H9 (cell line): ENCODE measurements around the gene ST3GAL5. TPM values are rescaled to one million over a fixed set of nuclear protein-coding genes. Genes with fewer than 3 reads are reported as not detected.

Source experiments
- DNase-seq: peaks from one replicate; pipeline ENCODE4 v3.0.0-alpha.2; 2017
- H2AFZ ChIP-seq: one replicate; pipeline ENCODE4 v1.6.1; 2013; ENCODE audit warnings: mild to moderate bottlenecking, low read length, control low read depth, moderate library complexity
- H2AK5ac ChIP-seq: 2 replicates; pipeline ENCODE4 v1.6.1; 2013; ENCODE audit warnings: low read length, control low read depth, mixed read lengths; ENCODE audit not compliant: insufficient read length
- H2BK120ac ChIP-seq: one replicate; pipeline ENCODE4 v1.6.1; 2013; ENCODE audit warnings: low read depth, mild to moderate bottlenecking, low read length, control low read depth, inconsistent platforms; ENCODE audit not compliant: poor library complexity, severe bottlenecking
- H2BK12ac ChIP-seq: 2 replicates; pipeline ENCODE4 v1.6.1; 2013; ENCODE audit warnings: low read length, control low read depth, mixed read lengths, low read depth; ENCODE audit not compliant: insufficient read length
- H2BK15ac ChIP-seq: 2 replicates; pipeline ENCODE4 v1.6.1; 2013; ENCODE audit warnings: low read depth, low read length, control low read depth
- H2BK20ac ChIP-seq: one replicate; pipeline ENCODE4 v1.6.1; 2013; ENCODE audit warnings: low read depth, mild to moderate bottlenecking, low read length, control low read depth, inconsistent platforms; ENCODE audit not compliant: poor library complexity, severe bottlenecking
- H2BK5ac ChIP-seq: 2 replicates; pipeline ENCODE4 v1.6.1; 2013; ENCODE audit warnings: low read length, control low read depth, mixed read lengths; ENCODE audit not compliant: insufficient read length
- H3K14ac ChIP-seq: 2 replicates; pipeline ENCODE4 v1.6.1; 2013; ENCODE audit warnings: low read length, control low read depth; ENCODE audit not compliant: insufficient read depth
- H3K18ac ChIP-seq: 2 replicates; pipeline ENCODE4 v1.6.1; 2013; ENCODE audit warnings: low read depth, mild to moderate bottlenecking, mixed read lengths, low read length, control low read depth; ENCODE audit not compliant: insufficient read length
- H3K23ac ChIP-seq: 2 replicates; pipeline ENCODE4 v1.6.1; 2013; ENCODE audit warnings: low read length, control low read depth, mixed read lengths, low read depth; ENCODE audit not compliant: insufficient read length
- H3K23me2 ChIP-seq: 2 replicates; pipeline ENCODE4 v1.6.1; 2013; ENCODE audit warnings: low read depth, mild to moderate bottlenecking, mixed read lengths, low read length, control low read depth; ENCODE audit not compliant: insufficient read length, poor library complexity, severe bottlenecking
- H3K27ac ChIP-seq: 2 replicates; pipeline ENCODE4 v1.5.1; 2013; ENCODE audit warnings: low read length, control low read depth, mixed read lengths, low read depth; ENCODE audit not compliant: insufficient read length
- H3K27me3 ChIP-seq: 2 replicates; pipeline ENCODE4 v1.6.1; 2013; ENCODE audit warnings: low read length, control low read depth, inconsistent platforms; ENCODE audit not compliant: insufficient read depth
- H3K4ac ChIP-seq: 2 replicates; pipeline ENCODE4 v1.6.1; 2013; ENCODE audit warnings: low read depth, mild to moderate bottlenecking, control low read depth, inconsistent platforms, low read length, moderate library complexity
- H3K4me1 ChIP-seq: 2 replicates; pipeline ENCODE4 v1.6.1; 2013; ENCODE audit warnings: low read length, control low read depth, inconsistent platforms; ENCODE audit not compliant: insufficient read depth
- H3K4me2 ChIP-seq: 2 replicates; pipeline ENCODE4 v1.6.1; 2013; ENCODE audit warnings: low read length, control low read depth, mixed read lengths; ENCODE audit not compliant: insufficient read length, insufficient read depth
- H3K56ac ChIP-seq: 2 replicates; pipeline ENCODE4 v1.6.1; 2013; ENCODE audit warnings: low read depth, mild to moderate bottlenecking, mixed read lengths, low read length, control low read depth; ENCODE audit not compliant: insufficient read length
- H3K79me1 ChIP-seq: 2 replicates; pipeline ENCODE4 v1.6.1; 2013; ENCODE audit warnings: low read depth, mild to moderate bottlenecking, moderate library complexity, low read length, control low read depth, inconsistent platforms; ENCODE audit not compliant: insufficient read depth, poor library complexity, severe bottlenecking
- H3K79me2 ChIP-seq: 2 replicates; pipeline ENCODE4 v1.6.1; 2013; ENCODE audit warnings: low read length, control low read depth, inconsistent platforms; ENCODE audit not compliant: insufficient read depth
- H3K9ac ChIP-seq: 2 replicates; pipeline ENCODE4 v1.6.1; 2013; ENCODE audit warnings: low read length, control low read depth, mixed read lengths; ENCODE audit not compliant: insufficient read length; ENCODE audit errors: extremely low read depth
- H3K9me3 ChIP-seq: one replicate; pipeline ENCODE4 v1.6.1; 2013; ENCODE audit warnings: low read depth, low read length, inconsistent platforms; ENCODE audit not compliant: control insufficient read depth
- H3T11ph ChIP-seq: one replicate; pipeline ENCODE4 v1.6.1; 2013; ENCODE audit warnings: mild to moderate bottlenecking, low read length, control low read depth, inconsistent platforms
- H4K20me1 ChIP-seq: one replicate; pipeline ENCODE4 v1.6.1; 2013; ENCODE audit not compliant: control insufficient read depth, insufficient read length, insufficient read depth
- H4K5ac ChIP-seq: 2 replicates; pipeline ENCODE4 v1.6.1; 2013; ENCODE audit warnings: low read depth, mild to moderate bottlenecking, mixed read lengths, low read length, control low read depth; ENCODE audit not compliant: insufficient read length
- H4K8ac ChIP-seq: replicated peaks from 2 replicates; pipeline ENCODE4 v1.6.1; 2013; ENCODE audit warnings: low read length, control low read depth, mixed read lengths, low read depth; ENCODE audit not compliant: insufficient read length
- H4K91ac ChIP-seq: 2 replicates; pipeline ENCODE4 v1.6.1; 2013; ENCODE audit warnings: low read depth, mild to moderate bottlenecking, moderate library complexity, mixed read lengths, low read length, control low read depth; ENCODE audit not compliant: insufficient read length
- H3K27ac Mint-ChIP-seq, 3 experiments: 2 replicates in 2 of 3; 3 replicates in 1 of 3; pipeline ENCODE4 v1.8.0; 2020 to 2021; ENCODE audit warnings: mixed read lengths in 3 of 3, mild to moderate bottlenecking in 1 of 3, moderate library complexity in 1 of 3
- H3K27me3 Mint-ChIP-seq: 2 replicates; pipeline ENCODE4 v1.8.0; 2021; ENCODE audit warnings: low read depth, mild to moderate bottlenecking, moderate library complexity, mixed read lengths
- H3K36me3 Mint-ChIP-seq, 3 experiments: 2 replicates in 2 of 3; 3 replicates in 1 of 3; pipeline ENCODE4 v1.8.0; 2020 to 2021; ENCODE audit warnings: low read depth in 3 of 3, mixed read lengths in 3 of 3; ENCODE audit not compliant: insufficient read depth in 1 of 3
- H3K4me1 Mint-ChIP-seq, 2 experiments: 2 replicates each; pipeline ENCODE4 v1.8.0; 2020; ENCODE audit warnings: mixed read lengths in 2 of 2
- H3K4me3 Mint-ChIP-seq, 2 experiments: 2 replicates in 1 of 2; 3 replicates in 1 of 2; pipeline ENCODE4 v1.8.0; 2020 to 2021; ENCODE audit warnings: mild to moderate bottlenecking in 2 of 2, mixed read lengths in 2 of 2, moderate library complexity in 1 of 2
- H3K9me3 Mint-ChIP-seq, 2 experiments: 2 replicates in 1 of 2; 3 replicates in 1 of 2; pipeline ENCODE4 v1.8.0; 2020; ENCODE audit warnings: mild to moderate bottlenecking in 2 of 2, mixed read lengths in 2 of 2, moderate library complexity in 1 of 2
- WGBS: extraction: QIAGEN DNeasy Blood & Tissue Kit; methylation state at CpG from one replicate; pipeline ENCODE4 v1.1.7; 2013; ENCODE audit warnings: missing lambda C conversion rate, low lambda C conversion rate, mixed read lengths; ENCODE audit not compliant: insufficient read length; ENCODE audit errors: extremely low coverage; 5-methylcytosine and 5-hydroxymethylcytosine counted together
- total RNA-seq: library from RNA; stranded (reverse); gene quantifications from 2 replicates; pipeline ENCODE4 v1.2.1, GENCODE V29; 2021
- TF ChIP-seq, protein P1 (sequence below): fragments of 200-600 bp; sonication (generic); conservative IDR thresholded peaks from 3 replicates; pipeline ENCODE4 v1.8.0; 2021; ENCODE audit warnings: antibody characterized with exemption, mild to moderate bottlenecking

Gene ST3GAL5
- total RNA-seq, 1 experiment from 2014 or later = 3.3 TPM

DNA sequence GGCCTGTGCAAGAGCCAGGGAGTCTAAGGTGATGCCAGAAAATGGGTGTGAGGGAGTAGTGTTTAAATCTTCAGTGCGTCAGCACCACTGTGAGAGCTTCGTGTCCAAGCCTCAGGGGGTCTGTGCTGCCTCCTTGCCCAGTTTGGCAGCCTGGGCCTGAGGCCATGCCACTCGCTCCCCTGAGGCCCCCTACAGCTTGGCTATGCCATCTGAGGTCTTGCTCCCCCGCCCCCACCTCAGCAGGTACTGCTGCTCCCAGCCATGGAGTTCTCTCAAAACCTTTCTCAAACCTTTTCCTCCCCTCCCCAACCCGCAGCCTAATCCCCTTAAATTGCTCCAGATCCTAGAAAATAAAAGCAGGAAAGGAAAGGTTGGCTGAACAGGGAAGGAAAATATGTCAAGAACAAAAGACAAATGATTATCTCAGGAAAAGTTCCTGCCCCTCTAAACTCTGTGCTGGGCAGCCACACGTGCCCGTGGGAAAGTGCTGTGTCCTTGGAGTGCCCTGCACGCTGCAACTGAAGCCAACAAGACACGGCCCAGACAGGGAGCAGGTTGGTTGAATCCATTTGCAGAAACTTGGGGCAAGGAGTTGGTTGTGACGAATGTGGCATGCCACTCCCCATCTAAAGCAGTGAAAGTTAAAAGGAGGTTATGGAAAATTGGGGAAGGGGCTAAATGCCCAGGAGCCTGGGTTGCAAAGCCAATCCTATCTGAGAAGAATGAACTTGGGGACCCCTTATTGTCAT is 73.8 kb downstream of the ST3GAL5 start:
- H3K4me2 ChIP-seq = no peak overlapping the region
- no CpG with 5 or more reads among the region's 10 CpGs for WGBS

More for the DNA sequence above, 73.8 kb downstream of the ST3GAL5 start:
- Histone ChIP-seq H3K23me2 (no peaks in the 10 kb centered on the region), H2AFZ (no peak overlapping the region), H4K91ac (no peak overlapping the region), H3K18ac (no peak overlapping the region), H2BK5ac (no peak overlapping the region), H3K56ac (no peak overlapping the region), H2BK15ac (no peak overlapping the region), H3K14ac (no peak overlapping the region), H3K4me1 (peaks cover 6% of the 10 kb centered on the region), H3K23ac (no peak overlapping the region), H2BK20ac (no peak overlapping the region), H2BK120ac (no peak overlapping the region), H3K27me3 (no peaks in the 10 kb centered on the region), H4K20me1 (peaks cover 2% of the 10 kb centered on the region), H3K4ac (no peak overlapping the region), H2AK5ac (no peak overlapping the region), H3K27ac (no peak overlapping the region), H4K8ac (no peak overlapping the region), H2BK12ac (no peak overlapping the region), H3K9ac (no peak overlapping the region), H4K5ac (no peak overlapping the region), H3T11ph (no peak overlapping the region), H3K9me3 (no peaks in the 10 kb centered on the region), H3K79me2 (no peaks in the 10 kb centered on the region), H3K79me1 (no peaks in the 10 kb centered on the region)
- no peak for DNase-seq
- H3K36me3 Mint-ChIP-seq = no peaks in the 10 kb centered on the region
- H3K9me3 Mint-ChIP-seq = no peaks in the 10 kb centered on the region; a peak in 1 of 5 replicates
- H3K27ac Mint-ChIP-seq = no peak overlapping the region
- no peak overlapping the region for H3K4me3 Mint-ChIP-seq
- TF ChIP-seq, protein P1, sequence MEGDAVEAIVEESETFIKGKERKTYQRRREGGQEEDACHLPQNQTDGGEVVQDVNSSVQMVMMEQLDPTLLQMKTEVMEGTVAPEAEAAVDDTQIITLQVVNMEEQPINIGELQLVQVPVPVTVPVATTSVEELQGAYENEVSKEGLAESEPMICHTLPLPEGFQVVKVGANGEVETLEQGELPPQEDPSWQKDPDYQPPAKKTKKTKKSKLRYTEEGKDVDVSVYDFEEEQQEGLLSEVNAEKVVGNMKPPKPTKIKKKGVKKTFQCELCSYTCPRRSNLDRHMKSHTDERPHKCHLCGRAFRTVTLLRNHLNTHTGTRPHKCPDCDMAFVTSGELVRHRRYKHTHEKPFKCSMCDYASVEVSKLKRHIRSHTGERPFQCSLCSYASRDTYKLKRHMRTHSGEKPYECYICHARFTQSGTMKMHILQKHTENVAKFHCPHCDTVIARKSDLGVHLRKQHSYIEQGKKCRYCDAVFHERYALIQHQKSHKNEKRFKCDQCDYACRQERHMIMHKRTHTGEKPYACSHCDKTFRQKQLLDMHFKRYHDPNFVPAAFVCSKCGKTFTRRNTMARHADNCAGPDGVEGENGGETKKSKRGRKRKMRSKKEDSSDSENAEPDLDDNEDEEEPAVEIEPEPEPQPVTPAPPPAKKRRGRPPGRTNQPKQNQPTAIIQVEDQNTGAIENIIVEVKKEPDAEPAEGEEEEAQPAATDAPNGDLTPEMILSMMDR = no peak
- peaks cover 22% of the 10 kb centered on the region for H3K27me3 Mint-ChIP-seq
- H3K4me1 Mint-ChIP-seq = peaks cover 9 to 15% of the 10 kb centered on the region in 2 experiments
